ENCODE results near the gene CADM4.

- TF ChIP-seq EZH2phosphoT487 (IDR thresholded peaks at IDR 0.05; ENCODE audit: borderline replicate concordance, low read length): no peak
- no peak for TF ChIP-seq CTCF (IDR thresholded peaks at IDR 0.05; ENCODE audit: low read depth, low read length, poor library complexity, severe bottlenecking)
These were observed at the start of gene CADM4 for GRCh38 chr19:43639519-43640423.
